HepG2 (cell line): ENCODE results near the gene AREL1. TPM values are rescaled to one million over a fixed set of nuclear protein-coding genes. Genes with fewer than 3 reads are reported as not detected.

Experiments used
- KLF12 ChIP-seq: sonication (generic); formaldehyde crosslinking; IDR thresholded peaks from 2 replicates; pipeline ENCODE4 v1.4.0; 2020; ENCODE audit warnings: missing genetic modification reagents, borderline replicate concordance
- MATR3 ChIP-seq: sonication (generic); formaldehyde crosslinking; IDR thresholded peaks from 2 replicates; pipeline ENCODE4 v1.4.0; 2020; ENCODE audit warnings: missing genetic modification reagents
- MED1 ChIP-seq: sonication (generic); formaldehyde crosslinking; IDR thresholded peaks from 2 replicates; pipeline ENCODE4 v1.4.0; 2020; ENCODE audit warnings: missing genetic modification reagents
- MYC ChIP-seq: sonication (generic); formaldehyde crosslinking; IDR thresholded peaks from 2 replicates; pipeline ENCODE4 v1.9.0; 2021; ENCODE audit warnings: missing genetic modification reagents, borderline replicate concordance
- RARA ChIP-seq: IDR thresholded peaks from 2 replicates; pipeline ENCODE4 v1.6.1; 2016; ENCODE audit warnings: missing genetic modification reagents, missing compliant biosample characterization
- SOX5 ChIP-seq: IDR thresholded peaks from 2 replicates; pipeline ENCODE4 v1.6.1; 2016; ENCODE audit warnings: borderline replicate concordance
- SOX6 ChIP-seq, 2 experiments: fragments of 450-650 bp in 1 of 2; sonication (generic) in 1 of 2; formaldehyde crosslinking in 1 of 2; IDR thresholded peaks; 2 replicates each; pipeline versions ENCODE4 v1.4.0 to v1.6.1; 2017 to 2020; ENCODE audit warnings: antibody characterized with exemption in 1 of 2, mild to moderate bottlenecking in 1 of 2, missing genetic modification reagents in 1 of 2
- ZNF264 ChIP-seq: sonication (generic); formaldehyde crosslinking; IDR thresholded peaks from 2 replicates; pipeline ENCODE4 v1.4.0; 2020; ENCODE audit warnings: missing genetic modification reagents
- ZNF331 ChIP-seq: sonication (generic); formaldehyde crosslinking; IDR thresholded peaks from 2 replicates; pipeline ENCODE4 v1.4.0; 2020; ENCODE audit warnings: missing genetic modification reagents
- ZNF543 ChIP-seq: sonication (generic); formaldehyde crosslinking; IDR thresholded peaks from 2 replicates; pipeline ENCODE4 v1.4.0; 2020; ENCODE audit warnings: mild to moderate bottlenecking, missing genetic modification reagents
- ZNF75D ChIP-seq: sonication (generic); formaldehyde crosslinking; IDR thresholded peaks from 2 replicates; pipeline ENCODE4 v1.8.1; 2023; ENCODE audit warnings: missing genetic modification reagents, mild to moderate bottlenecking, borderline replicate concordance
- ZNF773 ChIP-seq: sonication (generic); formaldehyde crosslinking; IDR thresholded peaks from 2 replicates; pipeline ENCODE4 v1.4.0; 2020; ENCODE audit warnings: missing genetic modification reagents, borderline replicate concordance
- ZNF792 ChIP-seq: IDR thresholded peaks from 2 replicates; pipeline ENCODE4 v1.6.1; 2016
- polyA plus RNA-seq, 8 experiments: library from polyadenylated mRNA; depleted of rRNA in 3 of 8; stranded (reverse) in 7 of 8; unstranded in 1 of 8; fragments of >200 nt; fragmentation: Illumina TruSeq in 4 of 8; extraction: Trizol in 4 of 8; gene quantifications; 2 replicates each; pipeline versions ENCODE4 v1.2.1 to v1.2.3, GENCODE V29; 2011 to 2016; ENCODE audit warnings: low read depth in 4 of 8, missing spikeins in 1 of 8, mixed read lengths in 1 of 8; ENCODE audit not compliant: insufficient read depth in 1 of 8
- total RNA-seq, 5 experiments: library from RNA; depleted of rRNA; stranded (reverse); fragments of >200 nt; fragmentation: Illumina TruSeq; extraction: Trizol; gene quantifications; 2 replicates each; pipeline ENCODE4 v1.2.3, GENCODE V29; 2016; ENCODE audit warnings: low read depth in 1 of 5
- TF ChIP-seq, protein P1 (sequence below): sonication (generic); formaldehyde crosslinking; IDR thresholded peaks from 2 replicates; pipeline ENCODE4 v1.5.1; 2020; ENCODE audit warnings: missing genetic modification reagents, mild to moderate bottlenecking, borderline replicate concordance
- TF ChIP-seq, protein P2 (sequence below): sonication (generic); formaldehyde crosslinking; IDR thresholded peaks from 2 replicates; pipeline ENCODE4 v1.5.0; 2020; ENCODE audit warnings: missing genetic modification reagents
- TF ChIP-seq, protein P3 (sequence below): sonication (generic); formaldehyde crosslinking; IDR thresholded peaks from 2 replicates; pipeline ENCODE4 v1.5.1; 2020; ENCODE audit warnings: missing genetic modification reagents, mild to moderate bottlenecking, borderline replicate concordance
- TF ChIP-seq, protein P4 (sequence below): sonication (generic); formaldehyde crosslinking; IDR thresholded peaks from 2 replicates; pipeline ENCODE4 v1.4.0; 2020; ENCODE audit warnings: missing genetic modification reagents, borderline replicate concordance
- TF ChIP-seq, protein P5 (sequence below): sonication (generic); formaldehyde crosslinking; IDR thresholded peaks from 2 replicates; pipeline ENCODE4 v1.5.1; 2020; ENCODE audit warnings: mild to moderate bottlenecking, missing genetic modification reagents, borderline replicate concordance

The AREL1 gene
- total and polyA plus RNA-seq, 2 of the 13 experiments (the other 11 are each of a cell fraction or from before 2014, with no cell fraction given), result 21.3 to 25.4 TPM

DNA sequence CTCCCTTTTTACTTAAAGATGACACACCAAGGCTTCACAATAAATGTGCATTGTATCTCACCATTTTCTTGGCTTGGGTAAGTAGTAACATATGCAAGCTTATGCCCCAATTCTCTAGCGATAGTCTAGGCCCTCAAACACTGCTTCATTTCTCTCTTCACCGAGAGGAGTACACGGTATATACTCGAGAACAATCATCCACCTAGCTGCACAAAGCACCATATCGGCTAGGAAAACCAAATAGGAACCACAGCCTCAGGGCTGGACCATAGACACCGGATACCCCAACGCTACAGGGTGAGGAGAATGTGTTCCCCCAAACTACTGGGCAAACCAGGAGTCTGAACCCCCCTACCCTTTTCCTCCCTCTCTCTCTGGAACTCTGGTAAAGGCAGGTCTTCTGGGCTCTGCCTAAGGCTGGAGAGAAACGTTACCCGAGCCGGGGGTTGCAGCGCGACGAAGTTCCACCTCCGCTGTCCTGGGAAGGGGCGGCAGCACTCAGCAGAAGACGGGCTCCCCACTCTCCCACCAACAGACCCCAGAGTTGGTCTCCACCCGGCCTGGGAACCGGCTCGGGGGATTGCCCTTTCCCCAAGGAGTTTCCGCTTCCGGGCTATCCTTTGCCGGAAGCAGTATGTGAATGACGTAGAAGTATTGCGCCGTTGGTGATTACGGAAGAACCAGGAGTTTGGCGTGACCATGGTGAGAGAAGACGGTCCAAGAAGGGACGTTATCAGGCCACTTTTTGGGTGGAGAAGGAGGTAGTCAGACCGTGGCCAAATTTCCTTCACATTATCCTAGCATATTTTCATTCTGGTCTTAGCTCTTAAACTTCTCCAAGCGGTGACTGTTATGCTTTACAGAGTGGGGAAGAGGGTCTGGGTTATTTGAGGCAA lies at the start of gene AREL1, which contains the start of gene FCF1 (continued):
- TF ChIP-seq SOX6 (IDR thresholded peaks at IDR 0.05) (no peak), SOX6 (CRISPR knock-in tag; IDR thresholded peaks at IDR 0.05) (0 out of 2 replicates have a peak, but pooled peaks have one; percentile 26), MYC (peak; percentile 40; the same call in 1 of the 2 replicates), KLF12 (CRISPR knock-in tag) (no peak), MATR3 (CRISPR knock-in tag) (no peak), MED1 (CRISPR knock-in tag) (peak; percentile 41; the same call in 1 of the 2 replicates), ZNF75D (CRISPR knock-in tag) (no peak), ZNF264 (CRISPR knock-in tag) (no peak), RARA (CRISPR knock-in tag) (no peak), ZNF543 (CRISPR knock-in tag) (0 out of 2 replicates have a peak, but pooled peaks have one; percentile 33), ZNF331 (CRISPR knock-in tag) (peak; percentile 50; the same call in 1 of the 2 replicates), ZNF792 (peak; percentile 88; the same call in 1 of the 2 replicates), ZNF773 (CRISPR knock-in tag) (no peak), SOX5 (peak; percentile 48; the same call in 1 of the 2 replicates)
- TF ChIP-seq, protein P1, sequence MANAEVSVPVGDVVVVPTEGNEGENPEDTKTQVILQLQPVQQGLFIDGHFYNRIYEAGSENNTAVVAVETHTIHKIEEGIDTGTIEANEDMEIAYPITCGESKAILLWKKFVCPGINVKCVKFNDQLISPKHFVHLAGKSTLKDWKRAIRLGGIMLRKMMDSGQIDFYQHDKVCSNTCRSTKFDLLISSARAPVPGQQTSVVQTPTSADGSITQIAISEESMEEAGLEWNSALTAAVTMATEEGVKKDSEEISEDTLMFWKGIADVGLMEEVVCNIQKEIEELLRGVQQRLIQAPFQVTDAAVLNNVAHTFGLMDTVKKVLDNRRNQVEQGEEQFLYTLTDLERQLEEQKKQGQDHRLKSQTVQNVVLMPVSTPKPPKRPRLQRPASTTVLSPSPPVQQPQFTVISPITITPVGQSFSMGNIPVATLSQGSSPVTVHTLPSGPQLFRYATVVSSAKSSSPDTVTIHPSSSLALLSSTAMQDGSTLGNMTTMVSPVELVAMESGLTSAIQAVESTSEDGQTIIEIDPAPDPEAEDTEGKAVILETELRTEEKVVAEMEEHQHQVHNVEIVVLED, result peak; percentile 46; the same call in 1 of the 2 replicates
- TF ChIP-seq, protein P2, sequence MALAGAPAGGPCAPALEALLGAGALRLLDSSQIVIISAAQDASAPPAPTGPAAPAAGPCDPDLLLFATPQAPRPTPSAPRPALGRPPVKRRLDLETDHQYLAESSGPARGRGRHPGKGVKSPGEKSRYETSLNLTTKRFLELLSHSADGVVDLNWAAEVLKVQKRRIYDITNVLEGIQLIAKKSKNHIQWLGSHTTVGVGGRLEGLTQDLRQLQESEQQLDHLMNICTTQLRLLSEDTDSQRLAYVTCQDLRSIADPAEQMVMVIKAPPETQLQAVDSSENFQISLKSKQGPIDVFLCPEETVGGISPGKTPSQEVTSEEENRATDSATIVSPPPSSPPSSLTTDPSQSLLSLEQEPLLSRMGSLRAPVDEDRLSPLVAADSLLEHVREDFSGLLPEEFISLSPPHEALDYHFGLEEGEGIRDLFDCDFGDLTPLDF, result no peak
- TF ChIP-seq, protein P3, sequence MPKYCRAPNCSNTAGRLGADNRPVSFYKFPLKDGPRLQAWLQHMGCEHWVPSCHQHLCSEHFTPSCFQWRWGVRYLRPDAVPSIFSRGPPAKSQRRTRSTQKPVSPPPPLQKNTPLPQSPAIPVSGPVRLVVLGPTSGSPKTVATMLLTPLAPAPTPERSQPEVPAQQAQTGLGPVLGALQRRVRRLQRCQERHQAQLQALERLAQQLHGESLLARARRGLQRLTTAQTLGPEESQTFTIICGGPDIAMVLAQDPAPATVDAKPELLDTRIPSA (CRISPR knock-in tag), result no peak
- TF ChIP-seq, protein P4, sequence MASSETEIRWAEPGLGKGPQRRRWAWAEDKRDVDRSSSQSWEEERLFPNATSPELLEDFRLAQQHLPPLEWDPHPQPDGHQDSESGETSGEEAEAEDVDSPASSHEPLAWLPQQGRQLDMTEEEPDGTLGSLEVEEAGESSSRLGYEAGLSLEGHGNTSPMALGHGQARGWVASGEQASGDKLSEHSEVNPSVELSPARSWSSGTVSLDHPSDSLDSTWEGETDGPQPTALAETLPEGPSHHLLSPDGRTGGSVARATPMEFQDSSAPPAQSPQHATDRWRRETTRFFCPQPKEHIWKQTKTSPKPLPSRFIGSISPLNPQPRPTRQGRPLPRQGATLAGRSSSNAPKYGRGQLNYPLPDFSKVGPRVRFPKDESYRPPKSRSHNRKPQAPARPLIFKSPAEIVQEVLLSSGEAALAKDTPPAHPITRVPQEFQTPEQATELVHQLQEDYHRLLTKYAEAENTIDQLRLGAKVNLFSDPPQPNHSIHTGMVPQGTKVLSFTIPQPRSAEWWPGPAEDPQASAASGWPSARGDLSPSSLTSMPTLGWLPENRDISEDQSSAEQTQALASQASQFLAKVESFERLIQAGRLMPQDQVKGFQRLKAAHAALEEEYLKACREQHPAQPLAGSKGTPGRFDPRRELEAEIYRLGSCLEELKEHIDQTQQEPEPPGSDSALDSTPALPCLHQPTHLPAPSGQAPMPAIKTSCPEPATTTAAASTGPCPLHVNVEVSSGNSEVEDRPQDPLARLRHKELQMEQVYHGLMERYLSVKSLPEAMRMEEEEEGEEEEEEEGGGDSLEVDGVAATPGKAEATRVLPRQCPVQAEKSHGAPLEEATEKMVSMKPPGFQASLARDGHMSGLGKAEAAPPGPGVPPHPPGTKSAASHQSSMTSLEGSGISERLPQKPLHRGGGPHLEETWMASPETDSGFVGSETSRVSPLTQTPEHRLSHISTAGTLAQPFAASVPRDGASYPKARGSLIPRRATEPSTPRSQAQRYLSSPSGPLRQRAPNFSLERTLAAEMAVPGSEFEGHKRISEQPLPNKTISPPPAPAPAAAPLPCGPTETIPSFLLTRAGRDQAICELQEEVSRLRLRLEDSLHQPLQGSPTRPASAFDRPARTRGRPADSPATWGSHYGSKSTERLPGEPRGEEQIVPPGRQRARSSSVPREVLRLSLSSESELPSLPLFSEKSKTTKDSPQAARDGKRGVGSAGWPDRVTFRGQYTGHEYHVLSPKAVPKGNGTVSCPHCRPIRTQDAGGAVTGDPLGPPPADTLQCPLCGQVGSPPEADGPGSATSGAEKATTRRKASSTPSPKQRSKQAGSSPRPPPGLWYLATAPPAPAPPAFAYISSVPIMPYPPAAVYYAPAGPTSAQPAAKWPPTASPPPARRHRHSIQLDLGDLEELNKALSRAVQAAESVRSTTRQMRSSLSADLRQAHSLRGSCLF (CRISPR knock-in tag), result no peak
- TF ChIP-seq, protein P5, sequence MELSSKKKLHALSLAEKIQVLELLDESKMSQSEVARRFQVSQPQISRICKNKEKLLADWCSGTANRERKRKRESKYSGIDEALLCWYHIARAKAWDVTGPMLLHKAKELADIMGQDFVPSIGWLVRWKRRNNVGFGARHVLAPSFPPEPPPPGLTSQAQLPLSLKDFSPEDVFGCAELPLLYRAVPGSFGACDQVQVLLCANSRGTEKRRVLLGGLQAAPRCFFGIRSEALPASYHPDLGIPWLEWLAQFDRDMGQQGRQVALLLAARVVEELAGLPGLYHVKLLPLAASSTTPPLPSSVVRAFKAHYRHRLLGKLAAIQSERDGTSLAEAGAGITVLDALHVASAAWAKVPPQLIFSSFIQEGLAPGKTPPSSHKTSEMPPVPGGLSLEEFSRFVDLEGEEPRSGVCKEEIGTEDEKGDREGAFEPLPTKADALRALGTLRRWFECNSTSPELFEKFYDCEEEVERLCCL (CRISPR knock-in tag), result peak; percentile 78; the same call in 1 of the 2 replicates
